K562 (cell line): ENCODE data around the gene NPR2. TPM values are rescaled to one million over a fixed set of nuclear protein-coding genes. Genes with fewer than 3 reads are reported as not detected.
A peak's percentile ranks its signal among the peaks of the same experiment; 100 is the strongest.

ENCODE experiments used
- C11orf30 ChIP-seq: fragments of 450-650 bp; IDR thresholded peaks from 2 replicates; pipeline ENCODE4 v1.6.1; 2016; ENCODE audit warnings: low read depth, mild to moderate bottlenecking
- CSDE1 ChIP-seq, 2 experiments: fragments of 450-650 bp; IDR thresholded peaks; 2 replicates each; pipeline ENCODE4 v1.6.1; 2016; ENCODE audit warnings: mild to moderate bottlenecking in 1 of 2
- FOXA1 ChIP-seq: fragments of 450-650 bp; IDR thresholded peaks from 2 replicates; pipeline ENCODE4 v1.6.1; 2016; ENCODE audit warnings: mild to moderate bottlenecking, borderline replicate concordance
- GABPA ChIP-seq: fragments of 200-800 bp; sonication (Bioruptor generic); conservative IDR thresholded peaks from 2 replicates; pipeline ENCODE4 v1.6.1; 2016; ENCODE audit warnings: low read depth, missing genetic modification characterization, missing compliant biosample characterization
- GTF2E2 ChIP-seq: fragments of 200-800 bp; sonication (Bioruptor generic); IDR thresholded peaks from 2 replicates; pipeline ENCODE4 v1.6.1; 2016; ENCODE audit warnings: missing genetic modification characterization, missing compliant biosample characterization
- HNRNPK ChIP-seq: fragments of 200-400 bp; formaldehyde crosslinking; IDR thresholded peaks from one replicate; pipeline ENCODE4 v1.6.1; 2018; ENCODE audit warnings: mild to moderate bottlenecking, low read depth, low read length; ENCODE audit not compliant: poor library complexity, severe bottlenecking
- KAT2B ChIP-seq: IDR thresholded peaks from one replicate; pipeline ENCODE4 v1.6.1; 2012; ENCODE audit warnings: low read depth, mild to moderate bottlenecking, control low read depth, inconsistent platforms, low read length, moderate library complexity
- POLR2AphosphoS5 ChIP-seq: IDR thresholded peaks from 2 replicates; pipeline ENCODE4 v1.6.1; 2011; ENCODE audit warnings: mild to moderate bottlenecking, low read depth, low read length, moderate library complexity; ENCODE audit not compliant: control insufficient read depth, insufficient read depth
- RBFOX2 ChIP-seq: fragments of 200-400 bp; formaldehyde crosslinking; IDR thresholded peaks from 2 replicates; pipeline ENCODE4 v1.6.1; 2017; ENCODE audit warnings: low read depth, mild to moderate bottlenecking, low read length, moderate library complexity
- SMARCB1 ChIP-seq: IDR thresholded peaks from 2 replicates; pipeline ENCODE4 v1.6.1; 2011; ENCODE audit warnings: improper control_type of control experiment, low read depth; ENCODE audit not compliant: insufficient read length
- SREBF1 ChIP-seq: fragments of 150-350 bp; IDR thresholded peaks from 2 replicates; pipeline ENCODE4 v1.6.1; 2014; ENCODE audit warnings: antibody characterized with exemption, low read depth, low read length, borderline replicate concordance
- UBTF ChIP-seq, 2 experiments: IDR thresholded peaks; 2 replicates each; pipeline ENCODE4 v1.6.1; 2012; ENCODE audit warnings: improper control_type of control experiment in 2 of 2, low read depth in 2 of 2, low read length in 2 of 2, borderline replicate concordance in 1 of 2
- polyA plus RNA-seq, 8 experiments: library from polyadenylated mRNA; depleted of rRNA in 4 of 8; stranded (reverse) in 5 of 8; unstranded in 3 of 8; fragments of >200 nt; fragmentation: Nextera tagmentation in 2 of 8; fragmentation: Illumina TruSeq in 1 of 8; extraction: Ambion mirVana in 2 of 8; extraction: Trizol in 1 of 8; gene quantifications; 2 replicates each; pipeline versions ENCODE4 v1.2.1 to v1.2.3, GENCODE V29; 2011 to 2014; ENCODE audit warnings: inconsistent platforms in 1 of 8, missing spikeins in 1 of 8
- total RNA-seq, 7 experiments: library from RNA; depleted of rRNA in 6 of 7; stranded (reverse); fragments of >200 nt in 6 of 7; fragmentation: Illumina TruSeq in 2 of 7; extraction: Trizol in 2 of 7; gene quantifications; 2 replicates each; pipeline versions ENCODE4 v1.2.1 to v1.2.3, GENCODE V29; 2011 to 2021; ENCODE audit warnings: low replicate concordance in 1 of 7
- TF ChIP-seq, protein P1 (sequence below): sonication (generic); formaldehyde crosslinking; IDR thresholded peaks from 2 replicates; pipeline ENCODE4 v1.8.1; 2022; ENCODE audit warnings: missing genetic modification reagents
- TF ChIP-seq, protein P2 (sequence below): fragments of 200-800 bp; sonication (Bioruptor generic); IDR thresholded peaks from 2 replicates; pipeline ENCODE4 v1.6.1; 2017; ENCODE audit warnings: missing genetic modification characterization, missing compliant biosample characterization
- TF ChIP-seq, protein P3 (sequence below): fragments of 250-450 bp; sonication (Bioruptor Pico); IDR thresholded peaks from 2 replicates; pipeline ENCODE4 v1.4.0; 2020; ENCODE audit warnings: mild to moderate bottlenecking, moderate library complexity
- TF ChIP-seq, protein P4 (sequence below): fragments of 250-450 bp; sonication (Bioruptor Pico); IDR thresholded peaks from 2 replicates; pipeline ENCODE4 v1.4.0; 2020; ENCODE audit warnings: mild to moderate bottlenecking, moderate library complexity

Gene NPR2
- total and polyA plus RNA-seq, 9 of the 15 experiments (the other 6 are each of a cell fraction or from before 2014, with no cell fraction given) = 2.4 to 12.9 (median 6.0) TPM

GRCh38 chr9:35748858-35749514, 42.4 kb upstream of the NPR2 start, which contains the start of the genes GBA2 and RGP1 (continued):
- TF ChIP-seq CSDE1 (IDR thresholded peaks at IDR 0.05) (no peak), SMARCB1 (no peak), C11orf30 (no peak), GABPA (peak; percentile 97), GTF2E2 (tag) (0 out of 2 replicates have a peak, but pooled peaks have one; percentile 55), UBTF (IDR thresholded peaks at IDR 0.05; ENCODE audit: borderline replicate concordance in 1 of 2, low read depth in 2 of 2, low read length in 2 of 2) (0 out of 4 replicates have a peak, but pooled peaks of 1 of the 2 experiments have one; percentile 46), KAT2B (no peak), POLR2AphosphoS5 (peak; percentile 41; the same call in 1 of the 2 replicates), SREBF1 (no peak), RBFOX2 (peak; percentile 87), FOXA1 (no peak), HNRNPK (no peak)
- TF ChIP-seq, protein P1, sequence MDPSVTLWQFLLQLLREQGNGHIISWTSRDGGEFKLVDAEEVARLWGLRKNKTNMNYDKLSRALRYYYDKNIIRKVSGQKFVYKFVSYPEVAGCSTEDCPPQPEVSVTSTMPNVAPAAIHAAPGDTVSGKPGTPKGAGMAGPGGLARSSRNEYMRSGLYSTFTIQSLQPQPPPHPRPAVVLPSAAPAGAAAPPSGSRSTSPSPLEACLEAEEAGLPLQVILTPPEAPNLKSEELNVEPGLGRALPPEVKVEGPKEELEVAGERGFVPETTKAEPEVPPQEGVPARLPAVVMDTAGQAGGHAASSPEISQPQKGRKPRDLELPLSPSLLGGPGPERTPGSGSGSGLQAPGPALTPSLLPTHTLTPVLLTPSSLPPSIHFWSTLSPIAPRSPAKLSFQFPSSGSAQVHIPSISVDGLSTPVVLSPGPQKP (CRISPR knock-in tag) = no peak
- TF ChIP-seq, protein P2, sequence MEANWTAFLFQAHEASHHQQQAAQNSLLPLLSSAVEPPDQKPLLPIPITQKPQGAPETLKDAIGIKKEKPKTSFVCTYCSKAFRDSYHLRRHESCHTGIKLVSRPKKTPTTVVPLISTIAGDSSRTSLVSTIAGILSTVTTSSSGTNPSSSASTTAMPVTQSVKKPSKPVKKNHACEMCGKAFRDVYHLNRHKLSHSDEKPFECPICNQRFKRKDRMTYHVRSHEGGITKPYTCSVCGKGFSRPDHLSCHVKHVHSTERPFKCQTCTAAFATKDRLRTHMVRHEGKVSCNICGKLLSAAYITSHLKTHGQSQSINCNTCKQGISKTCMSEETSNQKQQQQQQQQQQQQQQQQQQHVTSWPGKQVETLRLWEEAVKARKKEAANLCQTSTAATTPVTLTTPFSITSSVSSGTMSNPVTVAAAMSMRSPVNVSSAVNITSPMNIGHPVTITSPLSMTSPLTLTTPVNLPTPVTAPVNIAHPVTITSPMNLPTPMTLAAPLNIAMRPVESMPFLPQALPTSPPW (CRISPR knock-in tag) = peak; percentile 80
- TF ChIP-seq, protein P3, sequence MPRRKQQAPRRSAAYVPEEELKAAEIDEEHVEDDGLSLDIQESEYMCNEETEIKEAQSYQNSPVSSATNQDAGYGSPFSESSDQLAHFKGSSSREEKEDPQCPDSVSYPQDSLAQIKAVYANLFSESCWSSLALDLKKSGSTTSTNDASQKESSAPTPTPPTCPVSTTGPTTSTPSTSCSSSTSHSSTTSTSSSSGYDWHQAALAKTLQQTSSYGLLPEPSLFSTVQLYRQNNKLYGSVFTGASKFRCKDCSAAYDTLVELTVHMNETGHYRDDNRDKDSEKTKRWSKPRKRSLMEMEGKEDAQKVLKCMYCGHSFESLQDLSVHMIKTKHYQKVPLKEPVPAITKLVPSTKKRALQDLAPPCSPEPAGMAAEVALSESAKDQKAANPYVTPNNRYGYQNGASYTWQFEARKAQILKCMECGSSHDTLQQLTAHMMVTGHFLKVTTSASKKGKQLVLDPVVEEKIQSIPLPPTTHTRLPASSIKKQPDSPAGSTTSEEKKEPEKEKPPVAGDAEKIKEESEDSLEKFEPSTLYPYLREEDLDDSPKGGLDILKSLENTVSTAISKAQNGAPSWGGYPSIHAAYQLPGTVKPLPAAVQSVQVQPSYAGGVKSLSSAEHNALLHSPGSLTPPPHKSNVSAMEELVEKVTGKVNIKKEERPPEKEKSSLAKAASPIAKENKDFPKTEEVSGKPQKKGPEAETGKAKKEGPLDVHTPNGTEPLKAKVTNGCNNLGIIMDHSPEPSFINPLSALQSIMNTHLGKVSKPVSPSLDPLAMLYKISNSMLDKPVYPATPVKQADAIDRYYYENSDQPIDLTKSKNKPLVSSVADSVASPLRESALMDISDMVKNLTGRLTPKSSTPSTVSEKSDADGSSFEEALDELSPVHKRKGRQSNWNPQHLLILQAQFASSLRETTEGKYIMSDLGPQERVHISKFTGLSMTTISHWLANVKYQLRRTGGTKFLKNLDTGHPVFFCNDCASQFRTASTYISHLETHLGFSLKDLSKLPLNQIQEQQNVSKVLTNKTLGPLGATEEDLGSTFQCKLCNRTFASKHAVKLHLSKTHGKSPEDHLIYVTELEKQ (CRISPR knock-in tag) = no peak
- TF ChIP-seq, protein P4, sequence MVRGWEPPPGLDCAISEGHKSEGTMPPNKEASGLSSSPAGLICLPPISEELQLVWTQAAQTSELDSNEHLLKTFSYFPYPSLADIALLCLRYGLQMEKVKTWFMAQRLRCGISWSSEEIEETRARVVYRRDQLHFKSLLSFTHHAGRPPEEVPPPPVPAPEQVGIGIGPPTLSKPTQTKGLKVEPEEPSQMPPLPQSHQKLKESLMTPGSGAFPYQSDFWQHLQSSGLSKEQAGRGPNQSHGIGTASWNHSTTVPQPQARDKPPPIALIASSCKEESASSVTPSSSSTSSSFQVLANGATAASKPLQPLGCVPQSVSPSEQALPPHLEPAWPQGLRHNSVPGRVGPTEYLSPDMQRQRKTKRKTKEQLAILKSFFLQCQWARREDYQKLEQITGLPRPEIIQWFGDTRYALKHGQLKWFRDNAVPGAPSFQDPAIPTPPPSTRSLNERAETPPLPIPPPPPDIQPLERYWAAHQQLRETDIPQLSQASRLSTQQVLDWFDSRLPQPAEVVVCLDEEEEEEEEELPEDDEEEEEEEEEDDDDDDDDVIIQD (CRISPR knock-in tag) = no peak
